ENCODE measurements around the gene PLAU. TPM values are rescaled to one million over a fixed set of nuclear protein-coding genes. Genes with fewer than 3 reads are reported as not detected.
"Not testable (repeated sequence)": the region's sequence is repeated elsewhere in the genome, so short reads cannot be mapped to it uniquely, and the experiment has no call there.

PLAU gene
- total and polyA plus RNA-seq, 9 of the 15 experiments (the other 6 are each of a cell fraction or from before 2014, with no cell fraction given) = 2.1 to 16.9 (median 3.3) TPM

DNA sequence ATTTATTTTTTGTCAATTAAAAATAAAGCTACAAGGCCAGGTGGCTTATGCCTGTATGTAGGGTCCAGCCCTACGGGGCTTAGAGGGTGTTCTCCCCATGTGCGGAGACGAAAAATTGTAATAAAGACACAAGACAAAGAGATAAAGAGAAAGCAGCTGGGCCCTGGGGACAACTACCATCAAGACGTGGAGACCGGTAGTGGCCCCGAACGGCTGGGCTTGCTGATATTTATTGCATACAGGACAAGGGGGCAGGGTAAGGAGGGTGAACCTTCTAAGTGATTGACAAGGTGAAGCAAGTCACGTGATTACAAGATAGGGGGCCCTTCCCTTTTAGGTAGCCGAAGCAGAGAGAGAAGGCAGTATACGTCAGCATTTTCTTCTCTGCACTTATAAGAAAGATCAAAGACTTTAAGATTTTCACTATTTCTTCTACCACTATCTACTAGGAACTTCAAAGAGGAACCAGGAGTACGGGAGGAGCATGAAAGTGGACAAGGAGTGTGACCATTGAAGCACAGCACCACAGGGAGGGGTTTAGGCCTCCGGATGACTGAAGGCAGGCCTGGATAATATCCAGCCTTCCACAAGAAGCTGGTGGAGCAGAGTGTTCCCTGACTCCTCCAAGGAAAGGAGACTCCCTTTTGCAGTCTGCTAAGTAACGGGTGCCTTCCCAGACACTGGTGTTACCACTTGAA is 19.8 kb downstream of the PLAU start (continued):
- TF ChIP-seq TCF3 (CRISPR knock-in tag; IDR thresholded peaks at IDR 0.05) = peak; percentile 74
- TF ChIP-seq ZNF766 (CRISPR knock-in tag; conservative IDR thresholded peaks at IDR 0.05) = peak; percentile 47; the same call in 1 of the 2 replicates
- 0 out of 2 replicates have a peak, but pooled peaks have one; percentile 24 for TF ChIP-seq ZNF444 (CRISPR knock-in tag; IDR thresholded peaks at IDR 0.05)
- TF ChIP-seq CBFA2T3 (IDR thresholded peaks at IDR 0.05) = peak; percentile 88
- TF ChIP-seq RNF2 (IDR thresholded peaks at IDR 0.05) = peak; percentile 48; the same call in 1 of the 2 replicates
- peak; percentile 35; the same call in 1 of the 2 replicates for TF ChIP-seq MYC (IDR thresholded peaks at IDR 0.05; ENCODE audit: low read depth, low read length)
- not testable (repeated sequence) for TF ChIP-seq MYC (CRISPR knock-in tag; IDR thresholded peaks at IDR 0.05; ENCODE audit: borderline replicate concordance, low read depth)
- peak; percentile 20 for TF ChIP-seq HDAC2 (IDR thresholded peaks at IDR 0.05)
- peak; percentile 40 to 91; a peak in 3 of 4 replicates for TF ChIP-seq FOXK2 (conservative IDR thresholded peaks at IDR 0.05 in 1 of 2, IDR thresholded peaks at IDR 0.05 in 1 of 2; ENCODE audit: low read depth in 2 of 2)
- TF ChIP-seq, protein P1, sequence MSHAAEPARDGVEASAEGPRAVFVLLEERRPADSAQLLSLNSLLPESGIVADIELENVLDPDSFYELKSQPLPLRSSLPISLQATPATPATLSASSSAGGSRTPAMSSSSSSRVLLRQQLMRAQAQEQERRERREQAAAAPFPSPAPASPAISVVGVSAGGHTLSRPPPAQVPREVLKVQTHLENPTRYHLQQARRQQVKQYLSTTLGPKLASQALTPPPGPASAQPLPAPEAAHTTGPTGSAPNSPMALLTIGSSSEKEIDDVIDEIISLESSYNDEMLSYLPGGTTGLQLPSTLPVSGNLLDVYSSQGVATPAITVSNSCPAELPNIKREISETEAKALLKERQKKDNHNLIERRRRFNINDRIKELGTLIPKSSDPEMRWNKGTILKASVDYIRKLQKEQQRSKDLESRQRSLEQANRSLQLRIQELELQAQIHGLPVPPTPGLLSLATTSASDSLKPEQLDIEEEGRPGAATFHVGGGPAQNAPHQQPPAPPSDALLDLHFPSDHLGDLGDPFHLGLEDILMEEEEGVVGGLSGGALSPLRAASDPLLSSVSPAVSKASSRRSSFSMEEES (CRISPR knock-in tag; IDR thresholded peaks at IDR 0.05) = peak; percentile 100
- peak; percentile 74 to 78; a peak in 2 of 4 replicates for TF ChIP-seq ARNT (IDR thresholded peaks at IDR 0.05)
- TF ChIP-seq BHLHE40 (IDR thresholded peaks at IDR 0.05; ENCODE audit: low read length) = peak; percentile 89
- peak in 1 of 3 experiments; percentile 30 for TF ChIP-seq YY1 (IDR thresholded peaks at IDR 0.05; ENCODE audit: borderline replicate concordance in 1 of 3, control insufficient read depth in 1 of 3, extremely low read depth in 1 of 3, insufficient read depth in 3 of 3, insufficient read length in 1 of 3, insufficient replicate concordance in 2 of 3, low read depth in 1 of 3, low read length in 2 of 3)
- TF ChIP-seq TARDBP (IDR thresholded peaks at IDR 0.05) = 0 out of 2 replicates have a peak, but pooled peaks have one; percentile 31
- TF ChIP-seq, protein P2, sequence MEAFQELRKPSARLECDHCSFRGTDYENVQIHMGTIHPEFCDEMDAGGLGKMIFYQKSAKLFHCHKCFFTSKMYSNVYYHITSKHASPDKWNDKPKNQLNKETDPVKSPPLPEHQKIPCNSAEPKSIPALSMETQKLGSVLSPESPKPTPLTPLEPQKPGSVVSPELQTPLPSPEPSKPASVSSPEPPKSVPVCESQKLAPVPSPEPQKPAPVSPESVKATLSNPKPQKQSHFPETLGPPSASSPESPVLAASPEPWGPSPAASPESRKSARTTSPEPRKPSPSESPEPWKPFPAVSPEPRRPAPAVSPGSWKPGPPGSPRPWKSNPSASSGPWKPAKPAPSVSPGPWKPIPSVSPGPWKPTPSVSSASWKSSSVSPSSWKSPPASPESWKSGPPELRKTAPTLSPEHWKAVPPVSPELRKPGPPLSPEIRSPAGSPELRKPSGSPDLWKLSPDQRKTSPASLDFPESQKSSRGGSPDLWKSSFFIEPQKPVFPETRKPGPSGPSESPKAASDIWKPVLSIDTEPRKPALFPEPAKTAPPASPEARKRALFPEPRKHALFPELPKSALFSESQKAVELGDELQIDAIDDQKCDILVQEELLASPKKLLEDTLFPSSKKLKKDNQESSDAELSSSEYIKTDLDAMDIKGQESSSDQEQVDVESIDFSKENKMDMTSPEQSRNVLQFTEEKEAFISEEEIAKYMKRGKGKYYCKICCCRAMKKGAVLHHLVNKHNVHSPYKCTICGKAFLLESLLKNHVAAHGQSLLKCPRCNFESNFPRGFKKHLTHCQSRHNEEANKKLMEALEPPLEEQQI (IDR thresholded peaks at IDR 0.05) = 0 out of 2 replicates have a peak, but pooled peaks have one; percentile 33
- peak; percentile 68 for TF ChIP-seq POLR2G (IDR thresholded peaks at IDR 0.05; ENCODE audit: low read depth, low read length)
- peak; percentile 56 for TF ChIP-seq SAP30 (IDR thresholded peaks at IDR 0.05; ENCODE audit: borderline replicate concordance, insufficient read depth, low read depth, low read length, poor library complexity, severe bottlenecking)
- peak; percentile 49; the same call in 1 of the 2 replicates for TF ChIP-seq CEBPB (tag; IDR thresholded peaks at IDR 0.05)
- TF ChIP-seq POLR2A (conservative IDR thresholded peaks at IDR 0.05) = peak; percentile 92

Measured in K562 (cell line).